Fibroblast of the aortic adventitia (primary cell): ENCODE results near the gene OPTN. TPM values are rescaled to one million over a fixed set of nuclear protein-coding genes. Genes with fewer than 3 reads are reported as not detected.
"Not testable (repeated sequence)": the region's sequence is repeated elsewhere in the genome, so short reads cannot be mapped to it uniquely, and the experiment has no call there.

Experiments used
- DNase-seq: peaks from one replicate; pipeline ENCODE4 v3.0.0-alpha.2; 2010; ENCODE audit warnings: low read depth
- H3K4me3 ChIP-seq: 2 replicates; pipeline ENCODE4 v1.5.1; 2011; ENCODE audit warnings: low read depth, mild to moderate bottlenecking, control low read depth, low read length, moderate library complexity
- CTCF ChIP-seq: IDR thresholded peaks from 2 replicates; pipeline ENCODE4 v1.5.1; 2011; ENCODE audit warnings: mild to moderate bottlenecking, low read length, control low read depth, inconsistent platforms; ENCODE audit not compliant: insufficient read depth
- total RNA-seq: library from RNA; depleted of rRNA; stranded (reverse); fragments of >200 nt; gene quantifications from 2 replicates; pipeline ENCODE4 v1.2.3, GENCODE V29; 2012; ENCODE audit warnings: low replicate concordance

Gene OPTN
- total RNA-seq, 1 donor: 107 TPM

GRCh38 chr10:13089345-13089744 lies 10.6 kb upstream of the OPTN start:
- no peak for DNase-seq
- H3K4me3 ChIP-seq: no peak overlapping the region
- no peak for TF ChIP-seq CTCF

- no peak for DNase-seq
- no peak for TF ChIP-seq CTCF
Observed at GRCh38 chr10:13090289-13090688, 9.7 kb upstream of the OPTN start.

GRCh38 chr10:13091801-13092200 lies 8.2 kb upstream of the OPTN start:
- no peak overlapping the region for H3K4me3 ChIP-seq
- DNase-seq: peak; percentile 28
- TF ChIP-seq CTCF: no peak

More at GRCh38 chr10:13090289-13090688, 9.7 kb upstream of the OPTN start:
- no peak overlapping the region for H3K4me3 ChIP-seq

- no peak for TF ChIP-seq CTCF
- peak; percentile 53 for DNase-seq
- no peak overlapping the region for H3K4me3 ChIP-seq
Observed at GRCh38 chr10:13092291-13093102, 7.5 kb upstream of the OPTN start.

- DNase-seq, H3K4me3 ChIP-seq: not testable (repeated sequence)
Observed at GRCh38 chr10:13094082-13094481, 5.9 kb upstream of the OPTN start.

GRCh38 chr10:13095094-13095493 lies 4.9 kb upstream of the OPTN start:
- no peak for TF ChIP-seq CTCF
- DNase-seq: peak; percentile 36
- H3K4me3 ChIP-seq: no peak overlapping the region

- no peak for TF ChIP-seq CTCF
- DNase-seq: no peak
- no peak overlapping the region for H3K4me3 ChIP-seq
Observed at GRCh38 chr10:13095929-13096328, 4.0 kb upstream of the OPTN start.
